ENCODE data around the gene NFKBIB. TPM values are rescaled to one million over a fixed set of nuclear protein-coding genes. Genes with fewer than 3 reads are reported as not detected.
A peak's percentile ranks its signal among the peaks of the same experiment; 100 is the strongest.
"Not testable (repeated sequence)": the region's sequence is repeated elsewhere in the genome, so short reads cannot be mapped to it uniquely, and the experiment has no call there.

The NFKBIB gene
- total RNA-seq, 1 donor from 2014 or later = 19.0 TPM

- DNase-seq (ENCODE audit: low spot score) (no peak), ATAC-seq (no peak)
Measured at GRCh38 chr19:38924388-38924787, 24.6 kb downstream of the NFKBIB start.

GRCh38 chr19:38928391-38929001 is 28.7 kb downstream of the NFKBIB start:
- DNase-seq (ENCODE audit: low spot score) = no peak
- no peak for ATAC-seq

- ATAC-seq = peak; percentile 83
- peak; percentile 92 for DNase-seq (ENCODE audit: low spot score)
Measured at GRCh38 chr19:38929929-38930775, 30.4 kb downstream of the NFKBIB start, which contains the start of gene SARS2. Gene SARS2 (minus strand): TSS chr19:38930763. CDS start chr19:38930736, 27 bp downstream.

GRCh38 chr19:38930776-38931520 is 31.2 kb downstream of the NFKBIB start, which contains the start of gene MRPS12:
Gene MRPS12 (plus strand): TSS chr19:38930944. CDS start chr19:38931295, 351 bp downstream.
- ATAC-seq (peak; percentile 90), DNase-seq (ENCODE audit: low spot score) (peak; percentile 98)

GRCh38 chr19:38931521-38931793 is 31.7 kb downstream of the NFKBIB start:
- DNase-seq (ENCODE audit: low spot score) = no peak
- ATAC-seq = peak; percentile 2

GRCh38 chr19:38932425-38933179 is 32.8 kb downstream of the NFKBIB start:
- DNase-seq (ENCODE audit: low spot score) = peak; percentile 53
- ATAC-seq = no peak

GRCh38 chr19:38933544-38933943 is 33.8 kb downstream of the NFKBIB start:
- no peak for DNase-seq (ENCODE audit: low spot score)
- ATAC-seq = no peak

- ATAC-seq (no peak), DNase-seq (ENCODE audit: low spot score) (no peak)
Measured at GRCh38 chr19:38939957-38940356, 40.2 kb downstream of the NFKBIB start.

- ATAC-seq; DNase-seq (ENCODE audit: low spot score): not testable (repeated sequence)
Measured at GRCh38 chr19:38941466-38941865, 41.7 kb downstream of the NFKBIB start.

GRCh38 chr19:38941979-38942378 is 42.2 kb downstream of the NFKBIB start:
- no peak for DNase-seq (ENCODE audit: low spot score)
- no peak for ATAC-seq

- peak; percentile 19 for ATAC-seq
- no peak for DNase-seq (ENCODE audit: low spot score)
Measured at GRCh38 chr19:38942471-38943181, 42.9 kb downstream of the NFKBIB start.

- ATAC-seq = no peak
Measured at GRCh38 chr19:38944981-38945506, 45.3 kb downstream of the NFKBIB start.

GRCh38 chr19:38945562-38946228 is 45.9 kb downstream of the NFKBIB start:
- no peak for DNase-seq (ENCODE audit: low spot score)
- peak; percentile 5 for ATAC-seq

More at GRCh38 chr19:38944981-38945506, 45.3 kb downstream of the NFKBIB start:
- DNase-seq (ENCODE audit: low spot score) = no peak

GRCh38 chr19:38946229-38947010 is 46.7 kb downstream of the NFKBIB start:
- peak; percentile 26 for ATAC-seq

GRCh38 chr19:38949580-38950367 is 50.0 kb downstream of the NFKBIB start:
- ATAC-seq = peak; percentile 55
- peak; percentile 69 for DNase-seq (ENCODE audit: low spot score)

More at GRCh38 chr19:38946229-38947010, 46.7 kb downstream of the NFKBIB start:
- no peak for DNase-seq (ENCODE audit: low spot score)

GRCh38 chr19:38951187-38951586 is 51.4 kb downstream of the NFKBIB start:
- DNase-seq (ENCODE audit: low spot score) = no peak
- no peak for ATAC-seq

GRCh38 chr19:38952395-38953165 is 52.8 kb downstream of the NFKBIB start:
- DNase-seq (ENCODE audit: low spot score) (no peak), ATAC-seq (peak; percentile 78)

Data from left lobe of liver (tissue), 2 donors.